OCI-LY7 (cell line): Measurements from ENCODE around the gene TAGLN3. TPM values are rescaled to one million over a fixed set of nuclear protein-coding genes. Genes with fewer than 3 reads are reported as not detected.

Source experiments
- BruUV-seq: library from RNA; stranded (reverse); fragments of 400-500 nt; replicated peaks from 2 replicates; lab custom pipeline; 2021; lab: Mats Ljungman, UMichigan
- CTCF ChIA-PET: fragments of 300-600 bp; sonication (Branson Sonifier 250); formaldehyde crosslinking; loops from one replicate; lab custom pipeline; 2022; ENCODE audit warnings: antibody characterized with exemption; ENCODE audit not compliant: unreplicated experiment; lab: Charles Lee
- POLR2A ChIA-PET: fragments of 300-600 bp; sonication (Branson Sonifier 250); formaldehyde crosslinking; loops from one replicate; lab custom pipeline; 2022; ENCODE audit warnings: antibody characterized with exemption; lab: Charles Lee
- DNase-seq: peaks from one replicate; pipeline ENCODE4 v3.0.0-alpha.2; 2015; ENCODE audit warnings: low spot score
- H2AFZ ChIP-seq: fragments of 200-600 bp; sonication (generic), shearing (Covaris generic); 2 replicates; pipeline ENCODE4 v1.6.1; 2014; ENCODE audit warnings: mild to moderate bottlenecking, antibody characterized with exemption, low read length, moderate library complexity
- H3K27ac ChIP-seq: fragments of 200-600 bp; sonication (generic); 2 replicates; pipeline ENCODE4 v1.5.1; 2014; ENCODE audit warnings: mixed run types, low read depth, mild to moderate bottlenecking, moderate library complexity, low read length, inconsistent platforms; ENCODE audit not compliant: poor library complexity, severe bottlenecking
- H3K36me3 ChIP-seq: fragments of 200-600 bp; sonication (generic); 2 replicates; pipeline ENCODE4 v1.6.1; 2014; ENCODE audit warnings: mild to moderate bottlenecking, antibody characterized with exemption, low read length, moderate library complexity, mixed read lengths; ENCODE audit not compliant: insufficient read depth
- H3K4me1 ChIP-seq: fragments of 200-600 bp; sonication (generic); 2 replicates; pipeline ENCODE4 v1.5.1; 2014; ENCODE audit warnings: mild to moderate bottlenecking, low read length; ENCODE audit not compliant: insufficient read depth, poor library complexity, severe bottlenecking
- H3K4me2 ChIP-seq: fragments of 200-600 bp; sonication (generic); 2 replicates; pipeline ENCODE4 v1.6.1; 2014; ENCODE audit warnings: mild to moderate bottlenecking, low read length
- H3K4me3 ChIP-seq: fragments of 200-600 bp; sonication (generic); 2 replicates; pipeline ENCODE4 v1.5.1; 2014; ENCODE audit warnings: mild to moderate bottlenecking, low read depth, low read length; ENCODE audit not compliant: poor library complexity, severe bottlenecking
- H3K79me2 ChIP-seq: fragments of 200-600 bp; sonication (generic); 2 replicates; pipeline ENCODE4 v1.6.1; 2016; ENCODE audit warnings: low read depth, mild to moderate bottlenecking, low read length, moderate library complexity, mixed read lengths; ENCODE audit not compliant: insufficient read depth
- H3K9me2 ChIP-seq: fragments of 200-600 bp; sonication (generic); 2 replicates; pipeline ENCODE4 v1.6.1; 2016; ENCODE audit warnings: mild to moderate bottlenecking, low read length, mixed read lengths; ENCODE audit not compliant: insufficient read depth
- H3K9me3 ChIP-seq: fragments of 200-600 bp; sonication (generic); 2 replicates; pipeline ENCODE4 v1.6.1; 2014; ENCODE audit warnings: mild to moderate bottlenecking, mixed run types, low read length, mixed read lengths
- H4K20me1 ChIP-seq: fragments of 200-600 bp; sonication (generic); 2 replicates; pipeline ENCODE4 v1.6.1; 2014; ENCODE audit warnings: mild to moderate bottlenecking, antibody characterized with exemption, low read length, moderate library complexity, mixed read lengths; ENCODE audit not compliant: insufficient read depth
- EZH2phosphoT487 ChIP-seq: fragments of 200-600 bp; sonication (generic); IDR thresholded peaks from 2 replicates; pipeline ENCODE4 v1.6.1; 2018; ENCODE audit warnings: low read depth, borderline replicate concordance, mild to moderate bottlenecking, mixed run types, antibody characterized with exemption, low read length, moderate library complexity, mixed read lengths
- intact Hi-C: fragments of 100-400 bp; cut with micrococcal nuclease; formaldehyde crosslinking; loops from one replicate; pipeline ENCODE4 v1.10.0; 2022; ENCODE audit not compliant: unreplicated experiment
- total RNA-seq, 2 experiments: library from RNA; depleted of rRNA in 1 of 2; stranded (reverse); fragments of >200 nt in 1 of 2; shearing (Covaris generic) in 1 of 2; gene quantifications; 2 replicates each; pipeline ENCODE4 v1.2.3, GENCODE V29; 2014 to 2022
- TF ChIP-seq, protein P1 (sequence below): fragments of 200-600 bp; sonication (generic); conservative IDR thresholded peaks from 2 replicates; pipeline ENCODE4 v1.5.1; 2014; ENCODE audit warnings: mild to moderate bottlenecking, antibody characterized with exemption, low read length, moderate library complexity, mixed read lengths

Gene TAGLN3
- total RNA-seq, 2 experiments from 2014 or later: not detected

DNA sequence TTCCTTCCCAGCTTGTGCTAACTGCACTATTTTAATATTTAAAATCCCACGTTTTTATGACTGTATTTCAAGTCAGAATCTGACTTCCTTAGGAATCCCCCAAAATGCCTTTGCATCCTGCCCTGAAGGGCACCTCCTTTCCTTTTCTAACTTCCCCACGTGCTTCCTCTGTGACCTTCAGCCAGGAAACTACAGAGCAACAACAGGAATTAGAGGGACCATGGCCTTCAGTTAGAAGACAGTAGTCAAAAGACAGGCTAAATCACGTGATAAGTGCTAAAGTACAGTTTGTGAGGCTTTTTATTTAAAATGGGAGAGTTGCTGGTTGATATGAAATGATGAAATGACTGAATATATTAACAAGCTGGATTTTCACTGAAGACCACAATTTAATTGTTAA lies 31.7 kb upstream of the TAGLN3 start:
- Histone ChIP-seq H3K27ac (no peak overlapping the region), H3K79me2 (no peaks in the 10 kb centered on the region), H2AFZ (peak overlapping the region; percentile 53; the same call in 1 of the 2 replicates), H3K9me2 (no peaks in the 10 kb centered on the region), H3K9me3 (no peaks in the 10 kb centered on the region), H3K36me3 (no peaks in the 10 kb centered on the region), H3K4me2 (no peak overlapping the region), H3K4me3 (no peak overlapping the region), H3K4me1 (peaks cover 6% of the 10 kb centered on the region), H4K20me1 (no peaks in the 10 kb centered on the region)
- ChIA-PET CTCF (no interaction called here), POLR2A (interaction anchor here (0.7 to 1.4 kb wide), 4 partner anchors 10 to 250 kb away, joined by 3 to 4 read pairs (median 4); no protein-coding TSS in a partner anchor)
- no peak for DNase-seq
- BruUV-seq: no TSS peak
- intact Hi-C loops: loop anchor here (1.0 kb wide), 2 partner anchors 250 to 299 kb away; no protein-coding TSS in a partner anchor
- TF ChIP-seq EZH2phosphoT487: no peak
- TF ChIP-seq, protein P1, sequence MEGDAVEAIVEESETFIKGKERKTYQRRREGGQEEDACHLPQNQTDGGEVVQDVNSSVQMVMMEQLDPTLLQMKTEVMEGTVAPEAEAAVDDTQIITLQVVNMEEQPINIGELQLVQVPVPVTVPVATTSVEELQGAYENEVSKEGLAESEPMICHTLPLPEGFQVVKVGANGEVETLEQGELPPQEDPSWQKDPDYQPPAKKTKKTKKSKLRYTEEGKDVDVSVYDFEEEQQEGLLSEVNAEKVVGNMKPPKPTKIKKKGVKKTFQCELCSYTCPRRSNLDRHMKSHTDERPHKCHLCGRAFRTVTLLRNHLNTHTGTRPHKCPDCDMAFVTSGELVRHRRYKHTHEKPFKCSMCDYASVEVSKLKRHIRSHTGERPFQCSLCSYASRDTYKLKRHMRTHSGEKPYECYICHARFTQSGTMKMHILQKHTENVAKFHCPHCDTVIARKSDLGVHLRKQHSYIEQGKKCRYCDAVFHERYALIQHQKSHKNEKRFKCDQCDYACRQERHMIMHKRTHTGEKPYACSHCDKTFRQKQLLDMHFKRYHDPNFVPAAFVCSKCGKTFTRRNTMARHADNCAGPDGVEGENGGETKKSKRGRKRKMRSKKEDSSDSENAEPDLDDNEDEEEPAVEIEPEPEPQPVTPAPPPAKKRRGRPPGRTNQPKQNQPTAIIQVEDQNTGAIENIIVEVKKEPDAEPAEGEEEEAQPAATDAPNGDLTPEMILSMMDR: no peak

DNA sequence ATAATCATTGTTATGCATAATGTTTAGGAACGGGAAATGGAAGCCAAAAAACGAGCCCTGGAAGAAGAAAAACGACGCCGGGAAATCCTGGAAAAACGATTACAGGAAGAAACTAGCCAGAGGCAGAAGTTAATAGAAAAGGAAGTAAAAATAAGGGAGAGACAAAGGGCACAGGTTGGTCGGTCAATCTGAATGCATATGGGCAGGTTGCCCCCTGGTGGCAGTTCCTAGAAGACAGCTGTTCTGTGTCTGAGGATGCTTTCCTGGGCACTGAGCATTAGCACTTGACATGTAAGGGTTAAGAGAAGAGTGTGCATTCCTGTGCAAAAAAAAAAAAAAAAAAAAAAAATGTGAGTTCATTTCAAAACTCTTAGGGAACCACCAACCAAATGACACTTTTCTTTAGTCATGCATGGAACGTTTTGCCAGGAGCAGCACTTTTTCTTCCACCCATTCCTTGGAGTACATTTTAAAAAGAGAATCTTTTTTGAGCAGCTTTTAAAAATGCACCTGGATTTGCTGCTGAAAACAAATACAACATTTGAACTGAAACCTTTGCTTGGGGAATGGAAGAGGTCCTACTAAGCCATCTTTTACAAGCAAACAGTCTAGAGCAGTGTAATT lies 31.0 kb upstream of the TAGLN3 start:
- Histone ChIP-seq H3K4me1 (peaks cover 6% of the 10 kb centered on the region), H2AFZ (peak overlapping the region; percentile 53; the same call in 1 of the 2 replicates), H3K79me2 (no peaks in the 10 kb centered on the region), H3K36me3 (no peaks in the 10 kb centered on the region), H3K4me3 (no peak overlapping the region), H3K4me2 (peak overlapping the region; percentile 44; the same call in 1 of the 2 replicates), H4K20me1 (no peaks in the 10 kb centered on the region), H3K9me3 (no peaks in the 10 kb centered on the region), H3K9me2 (no peaks in the 10 kb centered on the region), H3K27ac (no peak overlapping the region)
- intact Hi-C loops: loop anchor here (1.0 kb wide), 2 partner anchors 250 to 299 kb away; no protein-coding TSS in a partner anchor
- BruUV-seq: no TSS peak
- POLR2A ChIA-PET: interaction anchor here (0.7 to 1.4 kb wide), 6 partner anchors 9 to 302 kb away, joined by 3 to 6 read pairs (median 4); partner anchors contain the start of gene ABHD10
- TF ChIP-seq, protein P1: peak; percentile 93
- TF ChIP-seq EZH2phosphoT487: no peak
- CTCF ChIA-PET: interaction anchor here (0.6 to 1.4 kb wide), 5 partner anchors 247 to 1323 kb away, joined by 3 to 4 read pairs (median 4); no protein-coding TSS in a partner anchor
- peak; percentile 82 for DNase-seq
